Endothelial cell (in vitro differentiated cells): Measurements from ENCODE around the gene MBOAT2. TPM values are rescaled to one million over a fixed set of nuclear protein-coding genes. Genes with fewer than 3 reads are reported as not detected.

Experiments used
- DNase-seq: peaks from one replicate; pipeline ENCODE4 v3.0.0; 2021; ENCODE audit warnings: low spot score
- H3K27ac Mint-ChIP-seq: one replicate; pipeline ENCODE4 v1.8.0; 2021; ENCODE audit warnings: mixed read lengths, inconsistent platforms; ENCODE audit not compliant: unreplicated experiment
- H3K27me3 Mint-ChIP-seq: one replicate; pipeline ENCODE4 v1.8.0; 2021; ENCODE audit warnings: mild to moderate bottlenecking, moderate library complexity, mixed read lengths, inconsistent platforms; ENCODE audit not compliant: unreplicated experiment
- H3K36me3 Mint-ChIP-seq: one replicate; pipeline ENCODE4 v1.8.0; 2021; ENCODE audit warnings: mild to moderate bottlenecking, low read depth, mixed read lengths, inconsistent platforms; ENCODE audit not compliant: unreplicated experiment
- H3K4me1 Mint-ChIP-seq: one replicate; pipeline ENCODE4 v1.8.0; 2021; ENCODE audit warnings: mild to moderate bottlenecking, mixed read lengths, inconsistent platforms; ENCODE audit not compliant: unreplicated experiment
- H3K4me3 Mint-ChIP-seq: one replicate; pipeline ENCODE4 v1.8.0; 2021; ENCODE audit warnings: mild to moderate bottlenecking, mixed read lengths, inconsistent platforms; ENCODE audit not compliant: unreplicated experiment
- H3K9me3 Mint-ChIP-seq: one replicate; pipeline ENCODE4 v1.8.0; 2021; ENCODE audit warnings: mixed read lengths, inconsistent platforms; ENCODE audit not compliant: unreplicated experiment
- CTCF ChIP-seq: fragments of 200-600 bp; sonication (generic); IDR thresholded peaks from one replicate; pipeline ENCODE4 v1.5.0; 2021; ENCODE audit warnings: antibody characterized with exemption; ENCODE audit not compliant: unreplicated experiment
- total RNA-seq: library from RNA; stranded (reverse); fragmentation: NEBNext Ultra II Directional; extraction: Animal tissue kit (Norgen Biotek cat#: 25700); gene quantifications from one replicate; pipeline ENCODE4 v1.2.1, GENCODE V29; 2021; ENCODE audit not compliant: unreplicated experiment

MBOAT2 gene
- total RNA-seq, 1 donor from 2014 or later, result 71.6 TPM

GRCh38 chr2:9017411-9017810, 13.9 kb upstream of the MBOAT2 start:
- no peaks in the 10 kb centered on the region for H3K27me3 Mint-ChIP-seq

GRCh38 chr2:9015998-9016397, 12.5 kb upstream of the MBOAT2 start:
- Mint-ChIP-seq H3K9me3 (no peaks in the 10 kb centered on the region), H3K4me1 (no peaks in the 10 kb centered on the region), H3K27me3 (peaks cover 1% of the 10 kb centered on the region), H3K36me3 (no peaks in the 10 kb centered on the region), H3K27ac (no peak overlapping the region), H3K4me3 (no peak overlapping the region)
- TF ChIP-seq CTCF, result no peak
- no peak for DNase-seq

More at GRCh38 chr2:9017411-9017810, 13.9 kb upstream of the MBOAT2 start:
- TF ChIP-seq CTCF, result no peak
- no peaks in the 10 kb centered on the region for H3K9me3 Mint-ChIP-seq
- H3K27ac Mint-ChIP-seq, result no peak overlapping the region
- H3K36me3 Mint-ChIP-seq, result no peaks in the 10 kb centered on the region
- no peak for DNase-seq
- no peaks in the 10 kb centered on the region for H3K4me1 Mint-ChIP-seq
- no peak overlapping the region for H3K4me3 Mint-ChIP-seq

GRCh38 chr2:9013403-9013802, 9.9 kb upstream of the MBOAT2 start:
- H3K27ac Mint-ChIP-seq, result no peak overlapping the region
- no peaks in the 10 kb centered on the region for H3K4me1 Mint-ChIP-seq
- no peaks in the 10 kb centered on the region for H3K36me3 Mint-ChIP-seq
- DNase-seq, result no peak
- no peak overlapping the region for H3K4me3 Mint-ChIP-seq
- no peak for TF ChIP-seq CTCF
- peaks cover 1% of the 10 kb centered on the region for H3K27me3 Mint-ChIP-seq
- H3K9me3 Mint-ChIP-seq, result no peaks in the 10 kb centered on the region

- TF ChIP-seq CTCF, result no peak
- no peaks in the 10 kb centered on the region for H3K36me3 Mint-ChIP-seq
- H3K4me1 Mint-ChIP-seq, result no peaks in the 10 kb centered on the region
- peaks cover 1% of the 10 kb centered on the region for H3K27me3 Mint-ChIP-seq
- no peak overlapping the region for H3K4me3 Mint-ChIP-seq
- no peak for DNase-seq
- no peak overlapping the region for H3K27ac Mint-ChIP-seq
- H3K9me3 Mint-ChIP-seq, result no peaks in the 10 kb centered on the region
Measured at GRCh38 chr2:9010866-9011265, 7.4 kb upstream of the MBOAT2 start.

- no peak for TF ChIP-seq CTCF
Measured at GRCh38 chr2:9008951-9009664, 5.6 kb upstream of the MBOAT2 start.

More at GRCh38 chr2:9008951-9009664, 5.6 kb upstream of the MBOAT2 start:
- Mint-ChIP-seq H3K27me3 (peaks cover 4% of the 10 kb centered on the region), H3K36me3 (peaks cover 4% of the 10 kb centered on the region), H3K9me3 (no peaks in the 10 kb centered on the region), H3K27ac (no peak overlapping the region), H3K4me3 (no peak overlapping the region), H3K4me1 (peaks cover 8% of the 10 kb centered on the region)
- DNase-seq, result no peak
